GM21737 (cell line): ENCODE data around the gene DTD1.
A peak's percentile ranks its signal among the peaks of the same experiment; 100 is the strongest.

Experiments
- ATAC-seq: cut with Tn5 transposase; IDR thresholded peaks from one replicate; pipeline ENCODE4 v1.9.1; 2021; ENCODE audit warnings: mild to moderate bottlenecking, moderate library complexity; ENCODE audit not compliant: unreplicated experiment

Gene DTD1

DNA sequence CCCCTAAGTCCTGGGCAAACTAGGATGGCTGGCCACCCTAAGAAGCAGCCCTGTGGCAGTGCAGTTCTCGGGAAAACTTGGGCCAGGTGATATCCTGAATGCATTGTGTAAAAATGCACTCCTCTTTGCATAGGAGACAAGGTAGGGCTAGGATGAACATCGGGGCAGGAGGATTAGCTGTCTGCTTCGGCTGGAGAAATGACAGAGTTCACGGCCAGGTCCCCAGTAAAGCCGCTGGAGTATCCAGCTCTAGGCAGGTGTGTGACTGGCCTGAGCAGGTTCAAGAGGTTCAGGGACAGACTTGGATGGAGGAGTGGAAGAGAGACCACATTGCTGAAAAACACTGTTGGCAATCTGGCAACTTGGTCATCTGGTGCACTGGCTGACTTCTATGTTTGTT, 26.4 kb downstream of the DTD1 start:
- ATAC-seq, result no peak

DNA sequence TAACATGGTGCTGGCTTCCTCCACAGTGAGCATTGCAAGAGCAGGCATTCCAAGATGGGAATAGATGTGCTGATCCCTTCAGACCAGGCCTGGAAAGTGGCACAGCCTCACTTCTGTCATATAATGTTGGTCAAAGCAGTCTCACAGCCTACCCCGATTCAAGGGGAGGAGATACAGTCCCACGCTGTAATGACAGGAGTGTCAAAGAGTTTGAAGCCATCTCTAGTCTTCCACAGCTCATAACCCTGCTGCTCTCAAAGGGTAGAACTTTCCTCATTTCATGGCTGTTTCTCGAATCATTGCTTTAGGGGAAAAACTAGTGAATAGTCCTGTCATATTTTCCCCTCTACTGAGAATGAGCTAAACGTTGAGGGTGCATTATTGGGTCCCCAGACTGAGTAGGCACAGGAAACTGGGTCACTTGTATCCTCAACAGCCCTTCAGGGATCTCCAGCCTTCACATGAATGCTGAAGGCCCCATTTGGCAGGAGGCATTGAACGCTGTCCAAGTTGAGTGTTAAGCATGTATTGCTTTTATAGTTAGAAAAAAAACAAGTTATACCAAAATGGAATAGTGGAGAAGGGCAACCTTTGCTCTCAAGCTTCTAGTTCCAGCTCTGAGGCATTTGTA, 27.3 kb downstream of the DTD1 start:
- no peak for ATAC-seq

DNA sequence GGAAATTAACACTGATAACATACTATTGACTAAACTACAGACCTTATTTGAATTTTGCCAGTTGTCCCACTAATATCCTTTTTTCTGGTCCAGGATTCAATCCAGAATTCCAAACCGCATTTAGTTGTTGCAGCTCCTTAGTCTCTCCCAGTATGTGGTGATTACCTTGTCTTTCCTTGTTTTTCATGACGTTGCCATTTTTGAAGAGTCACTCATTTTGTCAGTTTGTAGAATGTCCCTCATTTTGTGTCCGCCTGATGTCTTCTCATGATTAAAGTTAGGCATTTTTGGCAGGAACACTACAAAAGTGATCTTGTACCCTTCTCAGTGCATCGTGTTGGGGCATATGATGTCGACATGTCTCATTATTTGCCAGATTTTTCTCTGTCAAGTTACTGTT, 33.1 kb downstream of the DTD1 start:
- no peak for ATAC-seq

DNA sequence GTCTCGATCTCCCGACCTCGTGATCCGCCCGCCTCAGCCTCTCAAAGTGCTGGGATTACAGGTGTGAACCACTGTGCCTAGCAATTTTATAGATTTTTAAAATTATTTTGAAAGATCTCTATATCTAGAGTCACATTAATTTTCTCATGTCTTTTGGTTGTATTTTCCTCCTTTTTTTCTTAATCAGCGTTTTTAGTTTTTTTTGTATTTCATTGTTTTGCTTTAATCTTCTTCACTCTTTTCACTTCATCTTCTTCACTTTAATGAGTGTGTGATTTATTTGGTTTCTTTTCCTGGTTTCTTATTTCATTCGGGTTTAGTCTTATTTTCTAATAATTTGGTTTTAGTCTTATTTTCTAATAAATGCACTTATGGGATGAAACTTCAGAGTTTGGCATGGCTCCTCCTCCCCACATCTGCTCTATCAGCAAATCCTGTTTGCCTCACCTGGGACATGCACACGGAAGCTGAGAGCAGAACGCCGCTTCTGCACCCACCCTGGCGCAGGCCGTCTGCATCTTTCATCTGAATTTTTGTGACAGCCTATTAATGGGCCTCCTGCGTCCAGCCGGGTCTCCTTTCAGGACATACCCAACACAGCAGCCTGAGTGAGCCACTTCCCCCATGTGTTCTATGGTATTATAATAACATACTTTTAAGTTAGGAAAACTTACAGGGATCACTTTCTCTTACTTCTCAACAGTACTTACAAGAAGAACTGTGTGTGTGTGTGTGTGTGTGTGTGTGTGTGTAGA, 35.5 kb downstream of the DTD1 start:
- ATAC-seq, result no peak

DNA sequence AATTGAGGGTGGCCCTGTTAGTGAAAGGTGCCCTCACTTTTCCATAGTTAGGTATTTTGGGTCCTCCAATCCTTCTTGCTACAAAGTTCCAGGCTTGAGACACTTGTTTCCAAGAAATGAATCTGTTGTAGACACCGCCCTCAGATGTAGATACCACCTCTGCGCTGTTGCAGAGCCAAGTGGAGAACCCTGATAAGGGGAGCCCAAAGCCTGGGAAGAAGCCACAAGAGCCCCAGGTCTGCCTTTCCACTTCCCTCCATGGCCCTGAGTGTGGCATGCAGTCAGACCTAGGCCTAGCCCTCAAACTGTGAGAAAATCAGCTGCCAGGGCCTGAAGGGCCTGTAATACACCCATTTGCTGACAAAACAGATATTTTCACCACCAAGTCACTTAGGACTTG, 37.1 kb downstream of the DTD1 start:
- ATAC-seq, result no peak

DNA sequence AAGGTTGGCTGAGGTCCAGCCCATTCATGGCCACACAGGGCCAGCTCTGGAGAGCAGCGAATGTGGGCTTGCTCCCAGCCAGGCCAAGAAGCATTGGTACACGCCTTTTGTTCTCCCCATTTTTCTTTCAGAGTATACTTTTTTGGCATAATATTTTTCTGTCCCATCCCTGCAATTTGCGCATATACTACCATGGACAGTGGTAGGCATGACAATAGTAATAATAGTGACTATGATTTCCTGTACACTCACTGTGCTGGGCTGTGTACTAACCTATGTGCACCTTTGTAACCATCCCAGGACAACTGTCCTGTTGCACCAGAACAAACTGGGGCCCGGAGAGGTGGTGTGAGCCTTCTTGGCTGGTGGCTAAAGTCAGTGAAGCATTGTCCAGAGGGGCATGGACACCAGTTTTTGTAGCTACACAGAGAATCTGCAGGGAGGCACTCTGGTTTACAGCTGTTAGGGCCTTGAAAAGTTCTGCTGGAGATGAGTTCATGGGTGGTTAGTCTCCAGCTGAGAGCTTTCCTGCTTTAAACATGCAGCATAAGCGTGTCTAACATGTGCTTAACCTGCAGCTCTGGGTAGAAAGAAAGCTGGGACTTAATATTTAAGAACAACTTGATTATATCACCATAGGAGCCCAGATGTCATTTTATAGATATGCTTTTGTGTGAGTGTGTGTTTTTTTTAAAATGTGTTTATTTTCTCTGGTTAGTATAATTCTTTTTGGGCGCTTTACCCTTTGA, 38.2 kb downstream of the DTD1 start:
- no peak for ATAC-seq

DNA sequence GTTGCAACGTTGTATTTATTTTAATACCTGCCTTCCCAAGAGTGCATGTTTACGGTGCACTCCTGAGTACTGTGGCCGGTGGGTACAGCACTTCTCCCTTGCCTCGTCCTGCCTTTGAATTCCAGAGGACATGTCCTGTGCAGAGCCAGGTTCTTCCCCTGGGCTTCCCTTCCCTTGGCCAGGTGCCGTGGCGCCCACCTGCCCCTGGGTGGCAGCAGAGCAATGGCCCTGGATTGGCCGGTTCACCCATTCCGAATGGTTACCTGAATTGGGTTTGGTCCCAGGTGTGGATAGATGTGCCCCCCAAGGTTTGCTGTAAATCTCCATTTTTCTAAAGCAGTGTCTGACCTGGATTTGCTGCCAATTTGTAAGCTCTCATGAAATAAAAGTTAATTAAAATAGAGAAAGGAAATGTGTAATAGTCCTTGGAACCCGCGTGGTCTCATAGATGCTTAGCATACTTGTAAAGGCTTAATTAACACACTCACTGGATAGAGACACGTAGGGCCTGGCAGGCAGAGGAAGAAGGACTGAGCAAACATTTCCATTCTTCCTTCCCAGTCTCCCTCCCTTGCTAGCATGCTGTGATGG, 40.6 kb downstream of the DTD1 start:
- no peak for ATAC-seq

DNA sequence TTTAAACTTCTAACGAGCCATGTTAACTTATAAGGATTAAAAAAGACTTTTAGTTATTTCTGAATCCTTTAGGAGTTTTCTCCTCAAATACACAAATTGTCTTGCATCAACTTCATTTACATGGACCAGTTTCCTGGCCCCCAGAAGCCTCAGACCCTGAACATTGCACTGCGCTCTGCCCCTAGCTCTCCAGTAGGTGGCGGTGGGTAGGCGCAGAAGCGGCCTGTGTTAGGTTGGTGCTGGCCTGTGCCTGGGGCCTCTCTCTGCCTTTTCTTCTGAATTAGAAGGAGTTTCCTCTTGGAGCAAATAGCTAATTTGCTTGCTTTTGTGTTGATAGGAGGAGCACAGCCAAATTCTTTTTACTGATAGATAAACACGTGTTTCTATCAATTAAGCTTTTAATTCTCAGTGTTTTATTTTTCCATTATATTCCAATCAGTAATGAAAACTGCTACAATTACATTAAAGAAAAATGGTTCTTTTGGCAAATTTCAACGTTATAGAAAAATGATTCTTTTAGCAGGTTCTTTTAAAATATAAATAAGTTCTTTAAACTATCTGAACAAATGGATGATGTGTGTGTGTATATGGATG, 44.4 kb downstream of the DTD1 start:
- ATAC-seq, result peak; percentile 88

DNA sequence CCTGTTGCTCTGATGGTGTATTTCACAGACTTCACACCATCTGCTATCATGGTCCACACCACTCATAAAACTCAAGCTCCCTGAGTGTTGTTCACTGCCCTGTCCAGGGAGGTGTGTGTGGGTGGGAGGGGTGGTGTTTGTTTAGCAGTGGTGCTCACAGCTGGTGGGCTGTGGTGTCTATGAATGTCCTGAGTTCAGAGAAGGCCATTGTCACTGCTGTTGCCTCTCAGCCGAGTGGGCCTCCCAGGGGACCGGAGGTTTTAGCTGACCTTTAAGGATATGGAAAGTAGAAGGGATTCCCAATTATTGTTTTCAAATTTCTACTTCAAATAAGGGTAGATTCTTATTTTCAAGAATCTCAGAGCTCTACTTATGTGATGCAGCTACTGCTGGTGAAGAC, 45.6 kb downstream of the DTD1 start:
- ATAC-seq, result no peak

DNA sequence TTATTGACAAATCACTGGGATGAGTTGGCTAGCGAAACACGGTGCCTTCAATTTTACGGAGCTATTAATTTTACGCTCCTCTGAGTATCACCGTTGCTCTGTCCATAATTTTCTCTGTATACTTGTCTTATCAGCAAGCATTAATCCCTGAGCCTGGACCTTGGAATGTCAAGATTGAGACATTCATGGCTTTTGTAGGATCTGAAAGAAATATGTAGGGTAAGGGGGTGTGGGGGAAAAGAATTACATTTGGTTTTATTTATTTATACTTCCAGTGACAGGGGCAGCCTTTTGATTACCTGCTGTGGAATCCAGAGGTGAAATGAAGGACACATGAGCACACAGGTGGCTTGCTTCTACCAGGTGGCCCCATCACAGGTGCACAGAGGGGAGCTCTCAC, 46.6 kb downstream of the DTD1 start:
- ATAC-seq, result no peak

DNA sequence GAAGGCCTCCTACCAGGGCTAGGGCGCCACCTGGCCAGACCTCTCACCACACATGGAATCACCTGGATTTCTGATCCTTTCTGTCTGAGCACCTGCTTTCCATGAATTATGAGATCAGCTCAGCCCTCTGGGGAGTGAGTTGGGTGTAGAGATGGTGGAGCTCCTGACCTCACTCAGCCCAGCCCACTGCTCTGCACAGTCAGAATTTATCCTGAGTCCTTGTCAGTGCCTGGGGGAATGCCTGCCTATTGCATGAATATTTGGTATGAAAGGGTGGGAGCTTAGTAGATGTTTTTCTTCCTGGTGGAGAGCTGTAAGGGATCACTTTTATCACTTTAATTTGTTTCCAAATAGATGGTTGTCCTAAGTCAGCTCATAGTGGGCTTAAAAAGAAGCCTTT, 47.5 kb downstream of the DTD1 start:
- ATAC-seq, result no peak

DNA sequence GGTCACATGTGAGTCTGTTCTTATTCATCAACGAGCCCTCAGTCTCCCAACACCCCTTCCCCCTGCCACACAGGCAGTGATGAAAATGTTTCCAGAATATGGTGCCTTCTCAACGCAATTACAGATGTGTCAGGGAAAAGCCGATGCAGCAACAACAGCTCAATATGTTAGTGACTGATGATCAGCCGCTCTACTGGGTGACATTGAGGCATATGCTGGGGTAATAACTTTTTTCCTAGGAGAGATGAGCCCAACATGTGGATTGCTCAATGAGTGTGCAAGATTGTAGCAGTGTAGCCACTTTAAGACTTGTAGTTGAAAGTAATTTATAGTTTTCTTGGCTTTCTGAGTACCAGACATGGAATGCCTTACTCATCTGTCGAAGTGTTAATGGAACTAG, 49.4 kb downstream of the DTD1 start:
- no peak for ATAC-seq

DNA sequence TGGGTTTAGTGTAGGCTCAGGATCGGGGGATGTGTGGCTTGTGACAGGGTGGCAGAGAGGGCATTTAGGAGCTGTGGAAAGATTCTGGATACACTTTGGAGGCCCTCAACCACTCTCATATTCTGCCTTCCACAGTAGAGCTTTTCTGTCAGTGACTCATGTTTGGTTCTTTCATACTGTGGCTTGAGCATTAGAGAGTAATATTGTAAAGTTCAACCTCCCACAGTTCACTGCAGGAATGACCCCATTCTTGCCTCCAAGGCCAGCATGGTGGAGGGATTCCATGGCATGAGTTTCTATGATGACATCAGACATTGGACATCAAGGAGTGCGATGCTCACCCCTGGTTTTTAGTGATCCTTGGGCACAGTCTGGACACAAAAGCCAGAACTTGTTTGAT, 50.9 kb downstream of the DTD1 start:
- no peak for ATAC-seq

DNA sequence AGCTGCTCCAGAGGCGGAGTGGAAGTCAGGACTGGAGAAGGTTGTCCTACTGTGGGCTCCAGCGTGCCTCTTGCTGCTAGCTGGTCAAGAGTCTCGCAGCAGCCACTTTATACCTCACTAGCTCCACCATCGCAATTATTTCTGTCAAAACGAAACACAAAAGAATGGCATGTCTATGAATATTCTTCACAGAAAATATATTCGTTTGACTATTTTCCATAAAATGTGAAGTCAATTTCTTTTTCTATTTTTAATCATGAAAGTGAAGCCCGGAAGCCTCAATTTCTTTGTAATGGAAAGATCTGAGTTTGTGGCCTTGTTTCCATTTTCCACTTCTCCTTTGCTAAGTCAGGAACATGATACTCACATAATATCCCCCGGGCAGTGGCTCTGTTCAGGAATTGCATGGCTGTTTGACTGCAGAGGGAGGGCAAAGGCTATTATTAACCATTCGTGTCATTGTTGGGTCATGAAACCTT, 51.7 kb downstream of the DTD1 start:
- ATAC-seq, result no peak

DNA sequence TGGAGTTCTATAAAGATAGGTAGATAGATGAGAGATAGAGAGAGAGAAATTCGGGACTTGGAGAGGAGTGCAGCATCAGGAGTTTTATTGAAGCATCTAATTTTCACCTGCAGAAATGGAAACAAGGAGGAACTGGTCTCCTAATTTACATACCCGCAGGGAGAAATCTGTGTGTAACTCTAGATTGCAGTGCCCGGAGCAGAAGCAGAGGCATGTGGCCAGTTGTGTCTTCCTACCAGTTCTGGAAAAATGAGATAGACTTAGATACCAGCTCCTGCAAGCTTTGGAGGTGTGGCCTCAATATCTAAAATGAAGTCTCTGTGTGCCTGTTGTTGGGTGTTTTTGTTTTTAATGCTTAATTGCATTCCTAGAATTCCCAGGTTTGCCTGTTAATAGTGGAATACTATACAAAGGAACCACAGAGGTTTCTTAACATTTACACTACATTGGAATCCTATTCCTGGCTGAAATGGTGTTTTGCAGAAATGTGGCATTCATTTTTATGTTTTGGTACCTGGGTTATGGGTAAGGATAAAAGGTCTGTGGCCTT, 57.4 kb downstream of the DTD1 start:
- ATAC-seq, result no peak

DNA sequence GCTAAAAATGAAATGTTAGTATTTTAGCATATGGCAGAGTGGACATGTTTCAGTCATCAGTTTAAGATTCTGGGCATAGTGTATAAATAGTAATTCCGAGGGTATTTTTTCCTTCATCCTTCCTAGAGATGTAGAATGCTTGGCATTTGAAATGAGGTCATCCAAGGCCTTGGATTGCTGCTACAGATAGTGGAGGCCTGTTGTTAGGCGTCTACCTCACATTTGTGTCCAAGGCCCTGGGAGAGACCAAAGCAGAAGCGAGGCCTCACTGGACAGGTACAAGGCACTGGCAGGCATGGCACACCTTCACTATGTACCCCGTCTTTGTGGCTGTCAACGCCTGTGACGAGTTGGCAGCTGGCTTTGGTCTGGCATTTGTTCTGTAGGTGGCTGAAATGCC, 58.0 kb downstream of the DTD1 start:
- no peak for ATAC-seq

DNA sequence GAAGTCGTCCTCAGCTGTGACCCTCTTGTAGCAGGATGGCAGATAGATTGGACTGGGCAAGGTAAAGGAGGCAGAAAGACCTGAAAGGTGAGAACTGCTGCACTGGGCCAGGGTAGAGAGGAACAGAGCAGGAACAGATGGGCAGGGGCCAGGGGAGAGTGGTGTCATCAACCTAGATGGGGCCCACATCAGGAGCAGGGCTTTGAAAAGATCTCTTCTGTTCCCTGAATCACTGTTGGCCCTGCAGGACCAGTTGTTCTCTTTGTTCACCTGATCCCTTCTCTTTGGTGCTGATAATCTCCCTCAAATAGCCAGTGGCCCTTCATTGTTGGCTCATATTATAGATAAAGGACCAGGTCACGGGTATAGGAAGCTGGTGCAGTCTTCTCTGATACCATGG, 59.9 kb downstream of the DTD1 start:
- ATAC-seq, result no peak

DNA sequence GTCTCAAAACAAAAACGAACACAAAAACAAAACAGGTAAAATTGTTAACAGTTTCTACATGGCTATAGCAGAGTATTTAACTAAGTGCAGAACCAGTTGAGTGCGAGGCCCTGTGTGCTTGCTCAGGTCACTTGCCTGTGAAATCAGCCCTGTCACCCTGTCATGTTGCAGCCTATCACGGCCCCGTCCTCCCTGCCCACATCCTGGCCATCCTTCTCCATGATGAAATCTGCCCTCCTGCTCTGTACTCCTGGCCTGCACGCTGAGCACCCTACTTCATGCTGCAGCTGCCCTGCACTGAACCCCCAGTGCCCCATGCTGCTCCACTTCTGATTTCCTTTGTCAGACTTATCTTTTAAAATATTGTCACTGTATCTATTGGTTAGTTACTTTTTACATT, 62.4 kb downstream of the DTD1 start:
- ATAC-seq, result no peak

DNA sequence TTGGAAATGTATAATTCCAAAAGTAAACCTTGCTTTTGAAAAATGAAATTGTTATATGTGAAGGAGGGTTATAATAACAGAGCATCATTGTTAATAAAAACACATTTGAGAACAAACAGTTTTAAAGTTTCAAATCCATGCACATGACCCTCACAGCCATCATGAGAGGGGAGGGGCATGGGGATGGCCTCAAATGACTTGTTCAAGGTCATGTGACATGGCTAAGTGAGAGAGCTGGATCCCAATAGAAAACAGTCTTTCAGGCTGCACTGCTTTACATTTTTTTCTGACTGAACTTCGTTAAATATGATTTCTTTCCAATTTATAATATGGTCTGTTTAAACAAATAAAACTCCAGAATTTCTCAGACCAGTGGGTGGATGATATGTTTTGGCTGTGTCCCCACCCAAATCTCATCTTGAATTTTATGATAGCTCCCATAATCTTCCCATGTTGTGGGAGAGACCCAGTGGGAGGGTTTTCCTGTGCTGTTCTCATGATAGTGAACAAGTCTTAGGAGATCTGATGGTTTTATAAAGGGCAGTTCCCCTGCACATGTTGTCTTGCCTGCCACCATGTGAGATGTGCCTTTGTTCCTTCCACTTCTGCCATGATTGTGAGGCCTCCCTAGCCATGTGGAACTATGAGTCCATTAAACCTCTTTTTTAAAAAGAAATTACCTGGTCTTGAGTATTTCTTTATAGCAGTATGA, 66.0 kb downstream of the DTD1 start:
- ATAC-seq, result no peak

DNA sequence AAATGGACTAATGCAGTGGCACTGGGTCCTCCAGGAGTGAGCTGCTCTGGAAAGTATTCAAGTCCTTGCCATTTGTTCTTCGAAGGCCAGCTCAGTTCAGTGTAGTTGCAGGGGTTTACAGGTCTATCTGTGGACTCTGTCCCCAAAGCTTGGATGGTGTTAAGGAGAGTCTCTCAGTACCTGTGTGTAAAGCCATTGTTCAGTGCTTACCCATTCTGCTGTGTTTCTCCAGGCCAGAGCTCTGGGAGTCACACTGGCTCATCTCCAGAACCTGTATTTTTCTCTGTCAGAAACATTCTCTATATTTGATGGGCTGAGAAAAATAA, 66.6 kb downstream of the DTD1 start:
- no peak for ATAC-seq

DNA sequence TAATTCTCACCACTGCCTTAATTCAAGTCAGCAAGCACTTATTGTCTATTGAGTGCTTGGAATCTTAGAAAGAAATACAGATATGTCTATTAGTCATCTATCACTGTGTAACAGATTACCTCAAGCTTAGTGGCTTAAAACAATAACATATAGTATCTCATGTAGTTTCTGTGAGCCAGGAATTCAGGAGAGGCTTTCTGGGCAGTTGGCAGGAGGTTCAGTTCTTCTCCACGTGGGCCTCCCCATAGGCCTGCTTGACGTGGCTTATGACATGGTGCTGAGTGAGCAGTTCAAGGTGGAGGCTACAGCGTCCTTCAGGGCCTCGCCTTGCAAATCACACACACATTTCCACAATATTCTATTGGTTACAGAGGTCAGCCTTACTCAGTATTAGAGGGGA, 69.7 kb downstream of the DTD1 start:
- ATAC-seq, result no peak
